ENCODE data around the gene MGAT2. TPM values are rescaled to one million over a fixed set of nuclear protein-coding genes. Genes with fewer than 3 reads are reported as not detected.

Gene MGAT2
- total RNA-seq, result 12.0 TPM
- long read RNA-seq, transcript MGAT2-201 (1 exons, 2,687 nt), result major isoform, 18 of 18 reads
- long read RNA-seq, partial matches to known transcripts, result 0 of 18 reads
- long read RNA-seq, other reads (novel, unspliced or antisense), result 0 of 18 reads

- H3K27me3 ChIP-seq (ENCODE audit: low read depth), result no peaks in the 10 kb centered on the region
- intact Hi-C loops (cut with micrococcal nuclease), result loop anchor here (2.0 kb wide), 1 partner anchor 34 kb away; the partner anchor contains the start of gene RPS29
- peaks cover 60% of the 10 kb centered on the region for H3K4me1 ChIP-seq
- peak; percentile 49 for TF ChIP-seq CTCF (IDR thresholded peaks at IDR 0.05; ENCODE audit: borderline replicate concordance)
- H3K27ac ChIP-seq (replicated peaks), result peak within 1 kb of the TSS; percentile 95
- H3K36me3 ChIP-seq, result peaks cover 22% of the 10 kb centered on the region
- peak within 1 kb of the TSS; percentile 84 for H3K4me3 ChIP-seq
- peak; percentile 99 for DNase-seq
- H3K9me3 ChIP-seq (replicated peaks), result no peaks in the 10 kb centered on the region
Measured at GRCh38 chr14:49620182-49621113, at the start of gene MGAT2, which contains the start of gene RPL36AL. Gene MGAT2, plus strand, starts transcription at chr14:49620799. Its CDS starts 470 bp downstream, at chr14:49621269. Gene RPL36AL, minus strand, starts transcription at chr14:49620626. Its CDS starts 1,522 bp downstream, at chr14:49619104.

GRCh38 chr14:49574038-49574437, 46.6 kb upstream of the MGAT2 start:
- intact Hi-C loops (cut with micrococcal nuclease), result no loop called here
- Histone ChIP-seq H3K9me3 (replicated peaks) (no peaks in the 10 kb centered on the region), H3K27ac (replicated peaks) (no peak overlapping the region), H3K4me3 (no peak overlapping the region), H3K27me3 (ENCODE audit: low read depth) (no peaks in the 10 kb centered on the region), H3K4me1 (no peaks in the 10 kb centered on the region), H3K36me3 (peaks cover 43% of the 10 kb centered on the region)
- no peak for TF ChIP-seq CTCF (IDR thresholded peaks at IDR 0.05; ENCODE audit: borderline replicate concordance)
- no peak for DNase-seq

- no peaks in the 10 kb centered on the region for H3K4me1 ChIP-seq
- intact Hi-C loops (cut with micrococcal nuclease), result no loop called here
- H3K27me3 ChIP-seq (ENCODE audit: low read depth), result no peaks in the 10 kb centered on the region
- no peak for DNase-seq
- H3K4me3 ChIP-seq, result no peak overlapping the region
- H3K9me3 ChIP-seq (replicated peaks), result no peaks in the 10 kb centered on the region
- H3K36me3 ChIP-seq, result peaks cover 53% of the 10 kb centered on the region
- H3K27ac ChIP-seq (replicated peaks), result no peak overlapping the region
- no peak for TF ChIP-seq CTCF (IDR thresholded peaks at IDR 0.05; ENCODE audit: borderline replicate concordance)
Measured at GRCh38 chr14:49578141-49578540, 42.5 kb upstream of the MGAT2 start.

- H3K36me3 ChIP-seq, result peaks cover 61% of the 10 kb centered on the region
- H3K4me3 ChIP-seq, result no peak overlapping the region
- no peak for DNase-seq
- H3K9me3 ChIP-seq (replicated peaks), result no peaks in the 10 kb centered on the region
- H3K27ac ChIP-seq (replicated peaks), result no peak overlapping the region
- intact Hi-C loops (cut with micrococcal nuclease), result no loop called here
- no peaks in the 10 kb centered on the region for H3K27me3 ChIP-seq (ENCODE audit: low read depth)
- H3K4me1 ChIP-seq, result peaks cover 13% of the 10 kb centered on the region
- no peak for TF ChIP-seq CTCF (IDR thresholded peaks at IDR 0.05; ENCODE audit: borderline replicate concordance)
Measured at GRCh38 chr14:49579841-49580240, 40.8 kb upstream of the MGAT2 start.

GRCh38 chr14:49581209-49582112, 39.1 kb upstream of the MGAT2 start:
- H3K4me1 ChIP-seq, result peaks cover 27% of the 10 kb centered on the region
- intact Hi-C loops (cut with micrococcal nuclease), result no loop called here
- no peaks in the 10 kb centered on the region for H3K9me3 ChIP-seq (replicated peaks)
- DNase-seq, result no peak
- peaks cover 46% of the 10 kb centered on the region for H3K36me3 ChIP-seq
- no peak for TF ChIP-seq CTCF (IDR thresholded peaks at IDR 0.05; ENCODE audit: borderline replicate concordance)
- no peak overlapping the region for H3K27ac ChIP-seq (replicated peaks)
- no peaks in the 10 kb centered on the region for H3K27me3 ChIP-seq (ENCODE audit: low read depth)
- H3K4me3 ChIP-seq, result no peak overlapping the region
